Activated naive CD4-positive, alpha-beta T cell treated with anti-CD3 and anti-CD28 coated beads, Interleukin-2, amount 50 U/mL, for 24 hours (primary cell): ENCODE data around the gene LPP.

Experiments
- H3K27ac Mint-ChIP-seq: one replicate; pipeline ENCODE4 v1.8.0; 2021; ENCODE audit warnings: mild to moderate bottlenecking, mixed read lengths
- H3K27me3 Mint-ChIP-seq: one replicate; pipeline ENCODE4 v1.8.0; 2021; ENCODE audit warnings: mixed read lengths
- H3K36me3 Mint-ChIP-seq: one replicate; pipeline ENCODE4 v1.8.0; 2021; ENCODE audit warnings: mixed read lengths
- H3K4me1 Mint-ChIP-seq: one replicate; pipeline ENCODE4 v1.8.0; 2021; ENCODE audit warnings: mixed read lengths
- H3K4me3 Mint-ChIP-seq: one replicate; pipeline ENCODE4 v1.8.0; 2021; ENCODE audit warnings: mild to moderate bottlenecking, mixed read lengths
- H3K9me3 Mint-ChIP-seq: one replicate; pipeline ENCODE4 v1.8.0; 2021; ENCODE audit warnings: mixed read lengths

The LPP gene

DNA sequence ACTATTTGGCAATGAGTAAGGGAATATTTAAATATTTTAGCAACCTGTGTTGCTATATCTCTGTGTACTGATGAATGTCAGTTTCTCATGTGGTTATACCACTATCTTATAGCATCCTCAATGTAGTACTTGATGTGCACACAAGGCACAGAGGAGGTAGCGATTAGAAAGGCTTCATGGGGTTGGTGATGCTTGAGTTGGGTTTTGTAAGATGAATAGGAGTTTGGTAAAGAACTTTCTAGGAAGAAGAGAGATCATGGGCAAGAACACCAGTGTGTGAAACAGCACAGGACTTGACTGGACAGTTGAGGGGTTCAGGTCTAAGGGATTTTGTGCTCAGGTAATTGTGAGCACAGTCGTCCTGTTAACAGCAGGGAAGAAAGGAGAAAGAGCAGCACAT, 38.1 kb downstream of the LPP start:
- Mint-ChIP-seq H3K4me1 (peaks cover 35% of the 10 kb centered on the region), H3K36me3 (peaks cover 26% of the 10 kb centered on the region), H3K4me3 (no peak overlapping the region), H3K9me3 (no peaks in the 10 kb centered on the region), H3K27me3 (no peaks in the 10 kb centered on the region), H3K27ac (no peak overlapping the region)

- Mint-ChIP-seq H3K4me1 (peaks cover 24% of the 10 kb centered on the region), H3K36me3 (peaks cover 29% of the 10 kb centered on the region), H3K9me3 (no peaks in the 10 kb centered on the region), H3K27ac (no peak overlapping the region), H3K27me3 (no peaks in the 10 kb centered on the region), H3K4me3 (no peak overlapping the region)
Observed at GRCh38 chr3:188194332-188194731, 40.4 kb downstream of the LPP start.

- Mint-ChIP-seq H3K4me3 (no peak overlapping the region), H3K9me3 (no peaks in the 10 kb centered on the region), H3K36me3 (peaks cover 24% of the 10 kb centered on the region), H3K4me1 (peaks cover 17% of the 10 kb centered on the region), H3K27ac (no peak overlapping the region), H3K27me3 (no peaks in the 10 kb centered on the region)
Observed at GRCh38 chr3:188196232-188196990, 42.5 kb downstream of the LPP start.

DNA sequence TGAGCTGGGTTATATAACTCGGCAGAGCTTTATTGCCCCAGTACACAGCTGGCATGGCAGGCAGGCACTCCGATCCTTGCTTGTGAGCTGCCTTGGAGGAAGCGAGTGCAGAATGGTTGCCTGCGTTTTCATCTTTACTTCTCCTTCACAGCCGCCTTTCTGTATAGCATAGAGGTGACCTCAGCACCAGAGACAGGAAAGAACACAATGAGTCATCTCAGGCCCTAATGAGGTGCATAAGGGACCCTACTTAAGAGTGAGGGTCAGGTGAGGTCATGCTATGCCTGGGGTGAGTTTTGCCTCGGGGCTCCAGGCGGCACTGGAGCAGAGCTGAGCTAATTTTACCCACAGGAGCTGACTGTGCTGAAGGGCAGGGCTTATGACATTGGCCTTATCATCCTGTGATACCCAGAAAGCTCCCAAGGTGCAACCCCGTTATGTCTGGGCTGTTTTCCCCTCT, 43.5 kb downstream of the LPP start:
- H3K4me3 Mint-ChIP-seq, result no peak overlapping the region
- no peaks in the 10 kb centered on the region for H3K9me3 Mint-ChIP-seq
- H3K27me3 Mint-ChIP-seq, result no peaks in the 10 kb centered on the region
- no peak overlapping the region for H3K27ac Mint-ChIP-seq
- peaks cover 20% of the 10 kb centered on the region for H3K36me3 Mint-ChIP-seq
- peaks cover 19% of the 10 kb centered on the region for H3K4me1 Mint-ChIP-seq

GRCh38 chr3:188198001-188198400, 44.0 kb downstream of the LPP start:
- Mint-ChIP-seq H3K4me3 (no peak overlapping the region), H3K9me3 (no peaks in the 10 kb centered on the region), H3K36me3 (peaks cover 15% of the 10 kb centered on the region), H3K27ac (no peak overlapping the region), H3K4me1 (peaks cover 23% of the 10 kb centered on the region), H3K27me3 (no peaks in the 10 kb centered on the region)

DNA sequence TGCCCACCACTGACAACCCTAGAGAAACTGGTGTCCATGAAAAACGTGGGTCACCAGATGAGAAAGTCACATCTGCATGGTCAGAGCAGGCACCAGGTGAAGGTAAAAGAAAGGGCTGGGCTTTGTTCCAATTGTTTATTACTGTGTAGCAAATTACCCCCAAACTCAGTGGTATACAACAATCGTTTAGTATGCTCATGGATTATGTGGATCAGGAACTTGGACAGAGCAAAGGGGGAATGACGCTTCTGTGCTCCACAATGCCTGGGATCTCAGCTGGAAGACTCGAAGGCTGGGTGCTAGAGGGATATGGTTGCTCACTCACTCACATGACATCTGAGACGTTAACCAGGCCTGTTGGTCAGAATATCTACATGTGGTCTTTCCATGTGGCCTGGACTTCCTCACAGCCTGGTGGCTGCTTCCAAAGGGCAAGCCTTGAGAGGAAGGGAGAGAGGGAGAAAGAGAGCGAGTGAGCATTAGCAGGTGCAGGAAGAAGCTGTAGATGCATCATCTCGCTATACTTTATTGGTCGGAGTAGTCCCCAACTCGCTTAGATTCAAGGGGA, 44.9 kb downstream of the LPP start:
- H3K27me3 Mint-ChIP-seq, result no peaks in the 10 kb centered on the region
- H3K36me3 Mint-ChIP-seq, result peaks cover 8% of the 10 kb centered on the region
- H3K4me1 Mint-ChIP-seq, result peaks cover 24% of the 10 kb centered on the region
- H3K4me3 Mint-ChIP-seq, result no peak overlapping the region
- H3K27ac Mint-ChIP-seq, result no peak overlapping the region
- H3K9me3 Mint-ChIP-seq, result no peaks in the 10 kb centered on the region

DNA sequence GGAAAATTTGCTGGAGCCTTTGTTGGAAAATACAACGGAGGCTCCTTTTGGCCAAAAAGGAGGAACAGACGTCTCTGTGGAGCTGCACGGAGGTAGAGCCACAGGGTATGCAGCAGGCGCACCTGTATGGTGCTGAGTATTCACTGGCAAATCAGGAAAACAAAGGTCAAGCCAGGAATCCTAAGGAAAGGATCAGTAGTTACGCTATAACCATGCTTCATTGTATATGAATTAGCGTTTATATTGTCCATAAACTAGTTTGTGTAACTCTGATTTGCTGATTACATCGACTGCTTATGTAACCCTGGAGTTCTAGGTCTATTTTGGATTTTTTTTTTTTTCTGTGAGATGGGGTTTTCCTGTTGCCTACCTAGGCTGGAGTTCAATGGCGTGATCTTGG, 45.4 kb downstream of the LPP start:
- Mint-ChIP-seq H3K36me3 (peaks cover 7% of the 10 kb centered on the region), H3K27ac (no peak overlapping the region), H3K4me3 (no peak overlapping the region), H3K27me3 (no peaks in the 10 kb centered on the region), H3K4me1 (peaks cover 28% of the 10 kb centered on the region), H3K9me3 (no peaks in the 10 kb centered on the region)

- H3K27ac Mint-ChIP-seq, result no peak overlapping the region
- H3K4me1 Mint-ChIP-seq, result peaks cover 33% of the 10 kb centered on the region
- no peaks in the 10 kb centered on the region for H3K27me3 Mint-ChIP-seq
- no peak overlapping the region for H3K4me3 Mint-ChIP-seq
- H3K9me3 Mint-ChIP-seq, result no peaks in the 10 kb centered on the region
- peaks cover 5% of the 10 kb centered on the region for H3K36me3 Mint-ChIP-seq
Observed at GRCh38 chr3:188200481-188200880, 46.5 kb downstream of the LPP start.

DNA sequence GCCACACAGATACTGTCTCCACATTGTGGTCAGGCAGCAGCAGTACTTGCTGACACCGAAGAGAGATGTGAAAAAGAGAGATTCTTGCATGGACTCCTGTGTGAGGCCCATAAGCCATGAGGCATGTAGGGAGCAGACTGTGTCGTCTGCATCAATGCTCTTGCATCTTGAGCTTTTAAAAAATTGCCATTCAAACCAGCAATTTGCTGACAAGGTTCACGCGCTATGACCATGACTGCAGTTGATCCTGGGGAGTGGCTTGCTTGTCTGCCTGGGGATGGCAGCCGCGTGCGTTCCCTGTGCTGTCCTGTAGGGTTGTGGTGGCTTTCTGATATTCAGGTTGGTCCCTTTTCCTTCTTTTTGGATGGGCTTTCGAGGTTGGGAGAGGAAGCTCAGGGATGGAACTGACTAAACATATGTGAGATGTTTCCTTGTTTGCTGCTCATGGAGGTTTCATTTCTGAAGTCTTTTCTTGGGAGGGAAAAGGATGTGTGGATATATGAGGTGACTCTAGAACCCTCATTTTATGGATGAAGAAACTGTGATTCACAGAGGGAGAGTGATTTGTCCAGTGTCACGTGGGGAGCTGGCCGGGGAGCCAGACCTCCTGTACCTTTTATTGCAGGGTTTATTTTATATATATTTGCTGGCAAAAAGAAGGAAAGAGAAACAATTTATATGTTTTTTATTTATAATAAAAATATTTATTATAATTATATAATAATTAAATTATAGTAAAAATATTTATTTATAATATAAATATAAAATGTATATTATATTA, 48.6 kb downstream of the LPP start:
- Mint-ChIP-seq H3K4me1 (peaks cover 31% of the 10 kb centered on the region), H3K36me3 (peaks cover 5% of the 10 kb centered on the region), H3K27me3 (no peaks in the 10 kb centered on the region), H3K9me3 (no peaks in the 10 kb centered on the region), H3K4me3 (no peak overlapping the region), H3K27ac (peak overlapping the region; percentile 4)

DNA sequence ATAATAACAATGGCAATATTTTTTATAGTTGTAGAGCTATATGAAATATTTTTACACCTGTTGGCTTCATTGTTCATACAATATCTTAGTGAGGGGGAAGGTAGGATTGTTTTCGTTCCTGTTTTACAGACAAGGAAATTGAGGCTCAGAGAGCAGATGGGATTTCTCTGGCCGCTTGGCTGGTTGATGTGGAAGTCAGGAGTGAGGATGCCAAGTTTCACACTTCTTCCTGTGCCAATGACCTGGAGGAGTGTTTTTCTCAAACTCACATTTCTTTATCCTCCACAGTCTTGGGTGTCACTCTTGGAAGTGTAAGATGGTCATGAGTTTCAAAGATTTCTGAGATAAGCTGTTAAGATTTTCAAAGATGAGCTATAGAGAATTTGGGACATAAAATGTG, 50.6 kb downstream of the LPP start:
- no peak overlapping the region for H3K27ac Mint-ChIP-seq
- no peak overlapping the region for H3K4me3 Mint-ChIP-seq
- H3K36me3 Mint-ChIP-seq, result peaks cover 2% of the 10 kb centered on the region
- H3K9me3 Mint-ChIP-seq, result no peaks in the 10 kb centered on the region
- H3K27me3 Mint-ChIP-seq, result no peaks in the 10 kb centered on the region
- H3K4me1 Mint-ChIP-seq, result peaks cover 28% of the 10 kb centered on the region

- Mint-ChIP-seq H3K4me3 (no peak overlapping the region), H3K27ac (no peak overlapping the region), H3K4me1 (peaks cover 28% of the 10 kb centered on the region), H3K9me3 (no peaks in the 10 kb centered on the region), H3K27me3 (no peaks in the 10 kb centered on the region), H3K36me3 (peaks cover 2% of the 10 kb centered on the region)
Observed at GRCh38 chr3:188205992-188206416, 52.0 kb downstream of the LPP start.

GRCh38 chr3:188206787-188207186, 52.8 kb downstream of the LPP start:
- H3K27me3 Mint-ChIP-seq, result no peaks in the 10 kb centered on the region
- H3K36me3 Mint-ChIP-seq, result peaks cover 2% of the 10 kb centered on the region
- no peak overlapping the region for H3K27ac Mint-ChIP-seq
- peaks cover 28% of the 10 kb centered on the region for H3K4me1 Mint-ChIP-seq
- H3K4me3 Mint-ChIP-seq, result no peak overlapping the region
- no peaks in the 10 kb centered on the region for H3K9me3 Mint-ChIP-seq

DNA sequence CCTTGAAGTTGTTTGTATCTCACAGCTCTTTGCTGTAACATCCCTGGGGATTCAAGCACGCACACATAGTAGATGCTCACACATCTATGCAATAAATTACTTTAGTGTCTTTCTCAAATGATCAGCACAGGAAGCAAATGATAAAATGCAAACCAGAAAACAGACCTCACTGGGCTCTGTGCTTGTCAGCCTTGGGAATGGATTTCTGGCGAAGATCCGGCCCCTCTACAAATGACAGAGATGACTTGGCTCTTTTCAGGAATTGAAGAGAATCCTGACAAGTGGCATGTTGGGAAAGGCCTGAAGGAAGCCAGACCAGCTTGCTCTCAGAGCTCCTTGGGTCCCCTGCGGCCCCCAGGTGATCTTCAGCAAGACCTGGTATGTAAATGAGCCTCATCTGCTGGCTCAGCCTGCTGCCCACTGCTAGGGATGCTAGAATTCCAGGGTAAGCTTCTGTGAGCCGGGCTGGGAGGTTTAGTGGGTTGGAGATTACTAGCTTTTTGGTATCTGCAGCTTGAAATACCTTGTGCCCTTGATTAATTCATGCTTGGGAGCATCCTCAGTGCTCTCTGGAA, 54.1 kb downstream of the LPP start:
- Mint-ChIP-seq H3K27me3 (no peaks in the 10 kb centered on the region), H3K4me3 (no peak overlapping the region), H3K4me1 (peaks cover 18% of the 10 kb centered on the region), H3K27ac (no peak overlapping the region), H3K36me3 (peaks cover 2% of the 10 kb centered on the region), H3K9me3 (no peaks in the 10 kb centered on the region)

DNA sequence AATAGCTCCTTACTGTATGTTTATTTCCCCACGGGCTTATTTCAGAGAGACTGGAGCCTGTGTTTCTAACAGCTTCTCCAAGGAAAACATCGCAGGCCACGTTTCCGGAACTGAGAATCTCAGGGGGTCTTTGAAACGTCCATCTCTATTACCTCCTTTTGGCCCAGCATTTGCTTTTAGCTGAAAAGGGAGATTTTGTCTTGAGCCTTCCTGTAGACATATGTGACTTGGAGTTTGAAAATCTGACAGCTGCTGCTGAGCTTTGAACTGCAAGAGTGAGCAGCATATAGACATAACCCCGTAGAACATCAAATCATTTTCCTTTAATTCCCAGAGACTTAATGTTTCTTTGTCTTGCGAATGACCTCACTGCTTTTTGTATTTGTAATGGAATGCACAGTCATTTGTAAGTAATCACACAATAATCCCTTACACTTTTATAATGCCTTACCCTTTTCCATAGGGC, 54.6 kb downstream of the LPP start:
- no peaks in the 10 kb centered on the region for H3K9me3 Mint-ChIP-seq
- peaks cover 3% of the 10 kb centered on the region for H3K36me3 Mint-ChIP-seq
- peaks cover 20% of the 10 kb centered on the region for H3K4me1 Mint-ChIP-seq
- H3K4me3 Mint-ChIP-seq, result no peak overlapping the region
- no peaks in the 10 kb centered on the region for H3K27me3 Mint-ChIP-seq
- H3K27ac Mint-ChIP-seq, result no peak overlapping the region

DNA sequence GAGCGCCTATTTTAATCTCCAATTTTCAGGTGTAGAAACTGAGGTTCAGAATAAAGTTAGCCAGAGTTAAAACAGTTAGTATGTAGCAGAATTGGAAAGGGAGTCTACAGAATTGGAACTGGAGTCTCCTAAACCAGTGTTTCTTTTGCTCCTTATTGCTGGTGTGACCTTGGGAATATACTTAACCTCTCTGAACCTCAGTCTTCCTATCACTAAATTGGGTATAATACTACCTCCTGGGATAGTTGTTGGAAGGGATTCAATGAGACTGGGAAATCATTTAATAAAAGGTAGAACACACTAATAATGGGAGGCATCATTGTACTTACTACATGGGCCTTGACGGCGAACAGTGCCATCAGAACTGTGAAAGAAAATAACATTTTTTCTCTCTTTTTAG, 55.1 kb downstream of the LPP start:
- Mint-ChIP-seq H3K27me3 (no peaks in the 10 kb centered on the region), H3K4me3 (no peak overlapping the region), H3K36me3 (peaks cover 4% of the 10 kb centered on the region), H3K27ac (no peak overlapping the region), H3K9me3 (no peaks in the 10 kb centered on the region), H3K4me1 (peaks cover 22% of the 10 kb centered on the region)

DNA sequence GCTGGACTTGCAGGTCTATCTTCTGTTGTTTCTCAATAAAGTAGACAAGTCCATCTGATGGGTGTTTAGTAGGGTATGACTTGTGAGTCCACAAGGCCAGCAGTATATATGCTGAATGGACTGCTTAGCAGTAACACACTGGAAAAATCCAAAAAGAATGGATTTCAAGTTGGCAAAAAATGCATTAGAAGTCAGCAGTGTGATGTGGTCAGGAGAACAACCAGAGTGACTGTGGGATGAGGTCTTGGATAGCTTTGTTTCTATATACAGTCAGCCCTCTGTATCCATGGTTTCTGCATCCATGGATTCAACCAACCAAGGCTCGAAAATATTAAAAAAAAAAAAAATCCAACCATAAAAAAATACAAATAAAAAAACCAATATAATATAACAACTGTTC, 55.8 kb downstream of the LPP start:
- Mint-ChIP-seq H3K27me3 (no peaks in the 10 kb centered on the region), H3K27ac (no peak overlapping the region), H3K9me3 (no peaks in the 10 kb centered on the region), H3K36me3 (peaks cover 6% of the 10 kb centered on the region), H3K4me1 (peaks cover 20% of the 10 kb centered on the region), H3K4me3 (no peak overlapping the region)
